HG03432 (cell line): Measurements from ENCODE around the gene SYNJ2.

Experiments used
- ATAC-seq: cut with Tn5 transposase; IDR thresholded peaks from one replicate; pipeline ENCODE4 v1.9.1; 2021; ENCODE audit warnings: mild to moderate bottlenecking, moderate library complexity; ENCODE audit not compliant: unreplicated experiment

Gene SYNJ2

DNA sequence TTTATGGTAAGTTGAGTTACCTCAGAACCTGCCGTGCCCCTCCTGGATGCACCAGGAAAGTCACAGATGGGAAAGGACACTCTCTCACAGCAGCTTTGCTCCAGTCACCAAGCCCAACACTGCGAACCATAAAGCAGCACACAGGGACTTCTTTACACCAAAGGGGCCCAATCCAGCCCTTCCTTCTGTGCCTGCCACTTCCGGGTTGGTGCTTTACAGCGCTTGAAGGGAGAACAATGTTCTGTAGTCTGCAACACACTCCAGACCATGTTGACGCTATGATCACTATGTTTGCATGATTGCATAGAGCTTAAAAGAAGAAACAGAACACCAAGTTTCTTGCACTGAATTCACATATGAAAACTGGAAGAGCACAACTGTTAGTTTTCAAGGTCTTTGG lies 129.3 kb downstream of the SYNJ2 start:
- no peak for ATAC-seq

GRCh38 chr6:158111987-158112386 lies 130.3 kb downstream of the SYNJ2 start:
- ATAC-seq = no peak

- no peak for ATAC-seq
These were observed 132.1 kb downstream of the SYNJ2 start for GRCh38 chr6:158113802-158114201.

DNA sequence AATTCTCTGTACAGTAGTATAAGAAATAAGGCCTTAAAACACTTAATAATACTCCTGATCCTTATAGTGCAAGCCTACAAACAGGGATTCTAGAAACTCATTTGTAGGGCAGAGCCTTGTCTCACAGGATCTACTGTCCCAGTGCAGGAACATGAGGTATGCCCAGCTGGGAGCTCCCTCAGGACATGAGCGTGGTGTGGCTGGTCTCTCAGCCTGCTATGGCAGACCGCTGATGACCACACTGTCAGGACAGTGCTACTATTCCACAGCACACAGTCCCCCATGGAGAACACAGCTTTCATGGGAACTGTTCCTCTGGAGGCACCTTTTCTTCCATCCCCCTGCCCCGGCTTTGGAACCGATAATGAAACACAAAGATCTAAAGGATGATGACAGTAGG lies 133.4 kb downstream of the SYNJ2 start:
- no peak for ATAC-seq

DNA sequence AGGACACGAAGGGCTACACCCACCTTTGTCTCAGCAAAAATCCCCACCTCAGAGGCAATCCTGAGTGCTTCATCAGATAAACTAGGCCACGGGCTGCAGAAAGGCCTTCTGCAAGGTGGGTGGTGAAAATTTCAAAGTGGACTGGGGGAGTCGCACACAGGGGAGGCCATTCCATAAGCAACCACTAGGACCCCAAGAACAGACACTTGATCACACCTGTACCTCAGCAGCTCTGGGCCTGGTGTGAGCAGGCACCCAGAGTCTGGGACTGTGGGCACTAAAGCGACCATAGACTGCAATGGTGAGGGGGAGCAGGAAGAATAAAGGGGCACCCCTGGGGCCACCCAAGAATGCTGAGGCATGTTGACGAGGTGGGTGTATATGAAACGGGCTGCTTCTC lies 133.8 kb downstream of the SYNJ2 start:
- no peak for ATAC-seq

DNA sequence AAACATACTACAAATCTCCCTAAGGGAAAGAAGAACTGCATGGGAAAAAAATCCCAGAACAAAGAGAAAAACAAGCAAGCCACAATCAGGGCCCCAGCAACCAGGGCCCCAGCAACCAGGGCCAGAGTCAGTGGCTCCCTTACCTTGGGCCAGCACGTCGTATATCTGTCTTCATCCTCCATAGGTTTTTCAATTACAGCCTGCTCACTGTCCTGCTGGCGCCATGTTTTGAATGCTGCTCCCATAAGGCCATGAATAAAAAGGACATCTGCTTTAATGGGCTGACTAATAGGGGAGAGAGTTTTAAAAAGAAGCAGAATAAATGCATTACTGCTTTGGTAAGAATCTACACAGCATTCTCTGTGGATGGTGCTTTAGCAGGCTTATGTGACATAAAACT lies 137.2 kb downstream of the SYNJ2 start:
- ATAC-seq = no peak

GRCh38 chr6:158121335-158121734 lies 139.7 kb downstream of the SYNJ2 start:
- ATAC-seq = no peak

GRCh38 chr6:158122048-158122447 lies 140.4 kb downstream of the SYNJ2 start:
- no peak for ATAC-seq

DNA sequence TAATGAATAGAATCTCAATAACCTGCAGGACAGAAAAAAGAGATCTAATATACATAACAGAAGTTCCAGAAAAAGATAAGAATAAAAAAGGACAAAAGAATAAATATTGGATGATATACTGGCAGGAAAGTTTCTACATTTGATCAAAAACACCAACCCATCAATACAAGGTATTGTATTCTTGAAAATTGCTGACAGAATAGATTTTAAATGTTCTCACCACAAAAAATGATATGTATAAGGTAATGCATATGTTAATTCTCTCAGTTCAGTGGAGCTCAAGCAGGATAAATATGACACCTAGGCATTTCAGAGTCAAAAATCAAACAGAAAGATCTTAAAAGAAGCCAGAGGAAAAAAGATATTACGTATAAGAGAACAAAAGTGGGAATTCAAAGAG lies 142.6 kb downstream of the SYNJ2 start:
- no peak for ATAC-seq

DNA sequence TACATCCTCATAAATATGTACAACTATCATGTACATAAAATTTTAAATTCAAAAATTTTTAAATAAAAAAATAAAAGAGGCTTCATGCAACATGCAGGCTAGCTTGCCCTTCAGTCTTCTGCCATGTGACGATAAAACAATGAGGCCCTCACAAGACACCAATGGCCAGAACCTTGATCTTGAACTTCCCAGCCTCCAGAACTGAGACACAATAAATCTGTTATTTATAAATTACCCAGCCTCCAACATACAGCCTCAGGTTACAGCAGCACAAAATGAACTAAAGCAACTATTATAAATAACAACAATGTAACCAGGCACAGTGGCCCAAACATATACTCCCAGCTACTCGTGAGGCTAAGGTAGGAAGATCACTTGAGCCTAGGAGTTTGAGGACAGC lies 143.6 kb downstream of the SYNJ2 start:
- no peak for ATAC-seq

DNA sequence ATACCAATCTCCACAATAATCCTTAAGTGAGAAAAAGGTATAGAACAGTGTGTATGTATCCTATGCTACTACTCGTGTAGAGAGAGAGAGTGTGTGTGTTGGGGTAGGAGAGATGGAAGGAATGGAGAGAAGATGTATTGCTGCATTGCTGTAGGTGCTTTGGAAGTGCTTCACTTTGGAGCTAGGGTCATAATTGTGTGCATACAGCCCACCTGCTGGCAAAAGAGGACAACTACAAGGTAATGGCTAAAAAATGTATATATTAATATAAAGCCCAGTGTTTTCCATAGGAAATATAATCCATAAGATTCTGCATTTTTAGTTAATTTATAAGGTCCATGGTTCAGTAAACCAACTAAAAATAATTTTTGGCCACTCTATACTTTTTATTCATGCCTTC lies 150.3 kb downstream of the SYNJ2 start:
- no peak for ATAC-seq

DNA sequence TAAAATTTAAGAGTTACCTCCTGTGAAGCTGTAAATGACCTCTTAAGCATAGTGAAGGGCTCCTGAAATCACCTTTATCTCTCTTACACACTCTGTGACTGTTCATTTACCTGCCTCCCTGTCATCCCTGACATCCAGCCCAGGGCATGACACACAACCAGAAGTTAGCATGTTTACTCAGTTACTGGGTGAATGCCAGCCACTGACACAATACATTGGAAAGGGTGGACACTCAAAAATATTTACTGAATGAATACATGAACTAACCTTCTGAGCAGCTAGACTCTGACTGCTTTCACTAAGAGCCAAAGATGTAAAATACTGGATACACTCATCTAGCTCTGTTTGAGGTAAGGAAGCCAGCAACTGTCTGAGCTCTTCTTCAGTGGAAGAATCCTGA lies 161.1 kb downstream of the SYNJ2 start:
- ATAC-seq = no peak

DNA sequence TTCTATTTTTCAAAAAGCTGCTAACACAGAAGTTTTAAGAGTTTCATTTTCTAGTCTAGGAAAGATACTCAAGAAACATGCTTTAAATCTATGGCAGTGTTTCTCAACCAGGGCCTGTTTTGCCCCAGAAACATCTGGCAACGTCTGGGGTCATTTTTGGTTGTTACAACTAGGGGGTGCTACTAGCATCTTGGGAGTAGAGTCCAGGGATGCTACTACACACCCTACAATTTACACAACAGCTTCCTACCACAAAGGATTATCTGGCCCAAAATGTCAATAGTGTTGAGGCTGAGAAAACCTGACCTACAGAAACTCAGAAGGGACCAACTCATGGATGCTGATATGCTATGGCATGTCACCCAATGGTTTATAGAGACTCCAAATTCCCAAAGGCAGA lies 162.0 kb downstream of the SYNJ2 start:
- ATAC-seq = no peak
